ENCODE data around the gene SLC13A4. TPM values are rescaled to one million over a fixed set of nuclear protein-coding genes. Genes with fewer than 3 reads are reported as not detected.

Gene SLC13A4
- polyA plus RNA-seq, 1 donor from 2014 or later: 1.4 TPM

- Histone ChIP-seq H3K4me3 (ENCODE audit: low read length) (no peak overlapping the region), H3F3A (ENCODE audit: insufficient read depth, low read length, poor library complexity, severe bottlenecking) (no peaks in the 10 kb centered on the region), H3K27ac (ENCODE audit: low read length) (no peak overlapping the region), H3K36me3 (ENCODE audit: insufficient read depth, low read length) (no peaks in the 10 kb centered on the region), H3K9me2 (ENCODE audit: insufficient read depth, low read length) (no peaks in the 10 kb centered on the region), H4K20me1 (ENCODE audit: insufficient read depth) (no peaks in the 10 kb centered on the region), H3K79me2 (replicated peaks; ENCODE audit: insufficient read depth, low read length) (no peaks in the 10 kb centered on the region), H2AFZ (ENCODE audit: low read depth, low read length) (no peak overlapping the region), H3K9ac (ENCODE audit: low read length) (no peak overlapping the region), H3K27me3 (ENCODE audit: insufficient read depth, low read depth, low read length) (no peaks in the 10 kb centered on the region), H3K9me3 (ENCODE audit: low read length) (no peaks in the 10 kb centered on the region), H3K4me2 (ENCODE audit: low read length) (no peak overlapping the region)
- TF ChIP-seq EZH2 (IDR thresholded peaks at IDR 0.05; ENCODE audit: borderline replicate concordance, insufficient read depth, low read length, poor library complexity, severe bottlenecking) (no peak), SMC3 (conservative IDR thresholded peaks at IDR 0.05; ENCODE audit: poor library complexity) (no peak), RAD21 (conservative IDR thresholded peaks at IDR 0.05) (no peak), EP300 (conservative IDR thresholded peaks at IDR 0.05; ENCODE audit: poor library complexity, severe bottlenecking) (no peak), TAF1 (IDR thresholded peaks at IDR 0.05; ENCODE audit: low read depth) (no peak), POLR2AphosphoS5 (IDR thresholded peaks at IDR 0.05) (no peak), MXI1 (conservative IDR thresholded peaks at IDR 0.05; ENCODE audit: poor library complexity, severe bottlenecking) (no peak)
- TF ChIP-seq, protein P1, sequence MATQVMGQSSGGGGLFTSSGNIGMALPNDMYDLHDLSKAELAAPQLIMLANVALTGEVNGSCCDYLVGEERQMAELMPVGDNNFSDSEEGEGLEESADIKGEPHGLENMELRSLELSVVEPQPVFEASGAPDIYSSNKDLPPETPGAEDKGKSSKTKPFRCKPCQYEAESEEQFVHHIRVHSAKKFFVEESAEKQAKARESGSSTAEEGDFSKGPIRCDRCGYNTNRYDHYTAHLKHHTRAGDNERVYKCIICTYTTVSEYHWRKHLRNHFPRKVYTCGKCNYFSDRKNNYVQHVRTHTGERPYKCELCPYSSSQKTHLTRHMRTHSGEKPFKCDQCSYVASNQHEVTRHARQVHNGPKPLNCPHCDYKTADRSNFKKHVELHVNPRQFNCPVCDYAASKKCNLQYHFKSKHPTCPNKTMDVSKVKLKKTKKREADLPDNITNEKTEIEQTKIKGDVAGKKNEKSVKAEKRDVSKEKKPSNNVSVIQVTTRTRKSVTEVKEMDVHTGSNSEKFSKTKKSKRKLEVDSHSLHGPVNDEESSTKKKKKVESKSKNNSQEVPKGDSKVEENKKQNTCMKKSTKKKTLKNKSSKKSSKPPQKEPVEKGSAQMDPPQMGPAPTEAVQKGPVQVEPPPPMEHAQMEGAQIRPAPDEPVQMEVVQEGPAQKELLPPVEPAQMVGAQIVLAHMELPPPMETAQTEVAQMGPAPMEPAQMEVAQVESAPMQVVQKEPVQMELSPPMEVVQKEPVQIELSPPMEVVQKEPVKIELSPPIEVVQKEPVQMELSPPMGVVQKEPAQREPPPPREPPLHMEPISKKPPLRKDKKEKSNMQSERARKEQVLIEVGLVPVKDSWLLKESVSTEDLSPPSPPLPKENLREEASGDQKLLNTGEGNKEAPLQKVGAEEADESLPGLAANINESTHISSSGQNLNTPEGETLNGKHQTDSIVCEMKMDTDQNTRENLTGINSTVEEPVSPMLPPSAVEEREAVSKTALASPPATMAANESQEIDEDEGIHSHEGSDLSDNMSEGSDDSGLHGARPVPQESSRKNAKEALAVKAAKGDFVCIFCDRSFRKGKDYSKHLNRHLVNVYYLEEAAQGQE (IDR thresholded peaks at IDR 0.05; ENCODE audit: borderline replicate concordance): no peak
- TF ChIP-seq, protein P2, sequence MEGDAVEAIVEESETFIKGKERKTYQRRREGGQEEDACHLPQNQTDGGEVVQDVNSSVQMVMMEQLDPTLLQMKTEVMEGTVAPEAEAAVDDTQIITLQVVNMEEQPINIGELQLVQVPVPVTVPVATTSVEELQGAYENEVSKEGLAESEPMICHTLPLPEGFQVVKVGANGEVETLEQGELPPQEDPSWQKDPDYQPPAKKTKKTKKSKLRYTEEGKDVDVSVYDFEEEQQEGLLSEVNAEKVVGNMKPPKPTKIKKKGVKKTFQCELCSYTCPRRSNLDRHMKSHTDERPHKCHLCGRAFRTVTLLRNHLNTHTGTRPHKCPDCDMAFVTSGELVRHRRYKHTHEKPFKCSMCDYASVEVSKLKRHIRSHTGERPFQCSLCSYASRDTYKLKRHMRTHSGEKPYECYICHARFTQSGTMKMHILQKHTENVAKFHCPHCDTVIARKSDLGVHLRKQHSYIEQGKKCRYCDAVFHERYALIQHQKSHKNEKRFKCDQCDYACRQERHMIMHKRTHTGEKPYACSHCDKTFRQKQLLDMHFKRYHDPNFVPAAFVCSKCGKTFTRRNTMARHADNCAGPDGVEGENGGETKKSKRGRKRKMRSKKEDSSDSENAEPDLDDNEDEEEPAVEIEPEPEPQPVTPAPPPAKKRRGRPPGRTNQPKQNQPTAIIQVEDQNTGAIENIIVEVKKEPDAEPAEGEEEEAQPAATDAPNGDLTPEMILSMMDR (IDR thresholded peaks at IDR 0.05; ENCODE audit: poor library complexity, severe bottlenecking): no peak
These were observed 14.0 kb downstream of the SLC13A4 start for GRCh38 chr7:135713836-135714470.

GRCh38 chr7:135712796-135713195 is 15.2 kb downstream of the SLC13A4 start:
- no peak overlapping the region for H3K4me2 ChIP-seq (ENCODE audit: low read length)
- no peak overlapping the region for H2AFZ ChIP-seq (ENCODE audit: low read depth, low read length)
- TF ChIP-seq TAF1 (IDR thresholded peaks at IDR 0.05; ENCODE audit: low read depth): no peak
- no peak for TF ChIP-seq POLR2AphosphoS5 (IDR thresholded peaks at IDR 0.05)

More at GRCh38 chr7:135712796-135713195, 15.2 kb downstream of the SLC13A4 start:
- no peaks in the 10 kb centered on the region for H3K9me3 ChIP-seq (ENCODE audit: low read length)
- no peaks in the 10 kb centered on the region for H3K36me3 ChIP-seq (ENCODE audit: insufficient read depth, low read length)
- no peaks in the 10 kb centered on the region for H3F3A ChIP-seq (ENCODE audit: insufficient read depth, low read length, poor library complexity, severe bottlenecking)
- no peak overlapping the region for H3K9ac ChIP-seq (ENCODE audit: low read length)
- no peaks in the 10 kb centered on the region for H3K9me2 ChIP-seq (ENCODE audit: insufficient read depth, low read length)
- H4K20me1 ChIP-seq (ENCODE audit: insufficient read depth): no peaks in the 10 kb centered on the region
- H3K79me2 ChIP-seq (replicated peaks; ENCODE audit: insufficient read depth, low read length): no peaks in the 10 kb centered on the region
- no peaks in the 10 kb centered on the region for H3K27me3 ChIP-seq (ENCODE audit: insufficient read depth, low read depth, low read length)
- H3K27ac ChIP-seq (ENCODE audit: low read length): no peak overlapping the region
- no peak overlapping the region for H3K4me3 ChIP-seq (ENCODE audit: low read length)

All from neural cell (in vitro differentiated cells).